A549 (cell line): ENCODE measurements around the gene MSANTD3. TPM values are rescaled to one million over a fixed set of nuclear protein-coding genes. Genes with fewer than 3 reads are reported as not detected.

Experiments
- ATAC-seq, 2 experiments: fragments of 200-7000 bp in 1 of 2; fragments of >200 bp in 1 of 2; cut with Nextera tagmentation in 1 of 2; cut with Tn5 transposase in 1 of 2; 3 replicates each; pipeline versions ENCODE4 v1.8.0 to v1.9.1; 2018 to 2020; ENCODE audit warnings: mild to moderate bottlenecking in 1 of 2, moderate library complexity in 1 of 2
- CTCF ChIA-PET: fragments of 300-600 bp; sonication (Branson Sonifier 250); formaldehyde crosslinking; extraction: SDS; loops from one replicate; lab custom pipeline; 2021; ENCODE audit warnings: antibody characterized with exemption, inconsistent platforms; lab: Yijun Ruan, JAX
- POLR2A ChIA-PET: fragments of 350-600 bp; formaldehyde crosslinking; extraction: SDS; loops from one replicate; lab custom pipeline; 2021; ENCODE audit warnings: antibody characterized with exemption, inconsistent platforms; lab: Yijun Ruan, JAX
- DNase-seq, 2 experiments: peaks; one replicate each; pipeline versions ENCODE4 v3.0.0 to v3.0.0-alpha.2; 2011 to 2016; ENCODE audit warnings: low read depth in 1 of 2, low spot score in 1 of 2
- FAIRE-seq: peaks from 2 replicates; lab custom pipeline; 2011; peaks lifted over from hg19 to GRCh38; lab: Jason Lieb, UNC
- H3K27ac ChIP-seq, 2 experiments: fragments of >200 bp; sonication (Bioruptor Twin); formaldehyde crosslinking; 3 replicates each; pipeline ENCODE4 v1.5.1; 2016 to 2017
- H3K4me1 ChIP-seq: fragments of >200 bp; sonication (Bioruptor Twin); formaldehyde crosslinking; 3 replicates; pipeline ENCODE4 v1.6.1; 2016
- H3K4me2 ChIP-seq: fragments of >200 bp; sonication (Bioruptor Twin); formaldehyde crosslinking; 3 replicates; pipeline ENCODE4 v1.6.1; 2016
- H3K4me3 ChIP-seq: fragments of >200 bp; sonication (Bioruptor Twin); formaldehyde crosslinking; 3 replicates; pipeline ENCODE4 v1.5.1; 2016
- H3K9me3 ChIP-seq: fragments of >200 bp; sonication (Bioruptor Twin); formaldehyde crosslinking; 3 replicates; pipeline ENCODE4 v1.6.1; 2016
- ATOH8 ChIP-seq: fragments of 250-450 bp; sonication (Bioruptor Pico); IDR thresholded peaks from 2 replicates; pipeline ENCODE4 v1.5.0; 2020; ENCODE audit warnings: low read depth, mild to moderate bottlenecking, moderate library complexity
- BHLHE40 ChIP-seq: IDR thresholded peaks from 2 replicates; pipeline ENCODE4 v1.6.1; 2012; ENCODE audit warnings: low read depth, low read length, inconsistent platforms
- CEBPB ChIP-seq, 2 experiments: fragments of >200 bp in 1 of 2; sonication (Bioruptor Twin) in 1 of 2; formaldehyde crosslinking in 1 of 2; IDR thresholded peaks; 2 replicates each; pipeline ENCODE4 v1.6.1; 2012 to 2016
- CHD4 ChIP-seq: fragments of 200-600 bp; sonication (generic); IDR thresholded peaks from 2 replicates; pipeline ENCODE4 v1.6.1; 2016; ENCODE audit warnings: antibody characterized with exemption, mild to moderate bottlenecking, borderline replicate concordance
- EHF ChIP-seq: fragments of 250-450 bp; sonication (Bioruptor Pico); IDR thresholded peaks from 2 replicates; pipeline ENCODE4 v1.5.0; 2020; ENCODE audit warnings: mild to moderate bottlenecking
- EHMT2 ChIP-seq: fragments of 200-600 bp; sonication (generic); IDR thresholded peaks from 2 replicates; pipeline ENCODE4 v1.6.1; 2016; ENCODE audit warnings: antibody characterized with exemption, low read depth, mild to moderate bottlenecking, moderate library complexity
- ESRRA ChIP-seq: fragments of 150-350 bp; IDR thresholded peaks from 2 replicates; pipeline ENCODE4 v1.6.1; 2014; ENCODE audit warnings: mild to moderate bottlenecking, low read length, borderline replicate concordance
- FOSL2 ChIP-seq, 2 experiments: fragments of 450-650 bp in 1 of 2; fragments of >200 bp in 1 of 2; sonication (Bioruptor Twin) in 1 of 2; formaldehyde crosslinking; IDR thresholded peaks; 2 replicates each; pipeline versions ENCODE4 v1.5.0 to v1.6.1; 2016 to 2020; ENCODE audit warnings: mild to moderate bottlenecking in 1 of 2, moderate library complexity in 1 of 2
- GATA3 ChIP-seq: IDR thresholded peaks from 2 replicates; pipeline ENCODE4 v1.6.1; 2012; ENCODE audit warnings: borderline replicate concordance
- HOXB5 ChIP-seq: fragments of 250-450 bp; sonication (Bioruptor Pico); IDR thresholded peaks from 2 replicates; pipeline ENCODE4 v1.5.0; 2020; ENCODE audit warnings: mild to moderate bottlenecking, moderate library complexity
- JUNB ChIP-seq: fragments of >200 bp; sonication (Bioruptor Twin); formaldehyde crosslinking; IDR thresholded peaks from 2 replicates; pipeline ENCODE4 v1.6.1; 2016
- MYC ChIP-seq: IDR thresholded peaks from 2 replicates; pipeline ENCODE4 v1.6.1; 2012; ENCODE audit warnings: mild to moderate bottlenecking, inconsistent platforms, low read length, improper control_type of control experiment, borderline replicate concordance
- NR3C1 ChIP-seq: fragments of >200 bp; sonication (Bioruptor Twin); formaldehyde crosslinking; IDR thresholded peaks from 3 replicates; pipeline ENCODE4 v1.6.1; 2017
- PBX3 ChIP-seq: IDR thresholded peaks from 2 replicates; pipeline ENCODE4 v1.6.1; 2012
- RAD21 ChIP-seq, 2 experiments: fragments of >200 bp in 1 of 2; sonication (Bioruptor Twin) in 1 of 2; formaldehyde crosslinking in 1 of 2; IDR thresholded peaks in 1 of 2; conservative IDR thresholded peaks in 1 of 2; 2 replicates in 1 of 2; 3 replicates in 1 of 2; pipeline ENCODE4 v1.6.1; 2012 to 2018; ENCODE audit warnings: inconsistent platforms in 1 of 2
- REST ChIP-seq: fragments of 200-600 bp; sonication (generic); IDR thresholded peaks from 2 replicates; pipeline ENCODE4 v1.6.1; 2016; ENCODE audit warnings: antibody characterized with exemption, mild to moderate bottlenecking, moderate library complexity
- RNF2 ChIP-seq: fragments of 200-600 bp; sonication (generic); IDR thresholded peaks from 2 replicates; pipeline ENCODE4 v1.6.1; 2016; ENCODE audit warnings: low read depth, mild to moderate bottlenecking, antibody characterized with exemption, moderate library complexity, borderline replicate concordance
- TP53 ChIP-seq: fragments of 250-450 bp; sonication (Bioruptor Pico); IDR thresholded peaks from 2 replicates; pipeline ENCODE4 v1.5.0; 2021; ENCODE audit warnings: mild to moderate bottlenecking, moderate library complexity
- WGBS: methylation state at CpG from one replicate; pipeline ENCODE4 v1.1.6; 2017; ENCODE audit errors: missing lambda C conversion rate; 5-methylcytosine and 5-hydroxymethylcytosine counted together
- polyA plus RNA-seq, 4 experiments: library from polyadenylated mRNA; depleted of rRNA in 3 of 4; stranded (reverse); fragments of >200 nt; fragmentation: RNase III in 1 of 4; extraction: RNeasy Plus Mini Kit Qiagen cat#74134 plus additional on column Dnase treatment in 1 of 4; gene quantifications; 2 replicates in 3 of 4; 3 replicates in 1 of 4; pipeline ENCODE4 v1.2.3, GENCODE V29; 2011 to 2017
- TF ChIP-seq, protein P1 (sequence below): IDR thresholded peaks from 2 replicates; pipeline ENCODE4 v1.6.1; 2012; ENCODE audit warnings: low read depth, borderline replicate concordance

MSANTD3 gene
- polyA plus RNA-seq, 2 of the 4 experiments (the other 2 are of a cell fraction): 43.5 to 66.7 TPM

DNA sequence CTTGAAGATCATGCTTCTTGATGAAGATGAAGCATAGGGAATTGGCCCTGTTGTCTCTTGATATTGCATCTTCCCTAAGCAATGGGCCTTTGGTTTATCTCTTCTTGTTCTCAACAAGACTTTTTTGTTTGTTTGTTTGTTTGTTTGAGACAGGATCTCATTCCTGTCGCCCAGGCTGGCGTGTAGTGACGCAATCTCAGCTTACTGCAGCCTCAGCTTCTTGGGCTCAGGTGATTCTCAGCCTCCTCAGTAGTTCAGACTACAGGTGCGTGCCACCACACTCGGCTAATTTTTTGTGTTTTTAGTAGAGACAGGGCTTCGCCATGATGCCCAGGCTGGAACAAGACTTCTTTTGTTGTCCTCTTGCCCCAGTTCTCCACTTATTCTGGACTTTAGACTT, 51.2 kb downstream of the MSANTD3 start:
- ATAC-seq (no peak), DNase-seq (no peak), FAIRE-seq (no peak)
- 0 out of 4 replicates have a peak, but pooled peaks of 1 of the 2 experiments have one; percentile 21 for TF ChIP-seq CEBPB (IDR thresholded peaks at IDR 0.05)
- TF ChIP-seq TP53 (CRISPR knock-in tag): no peak
- no peak overlapping the region for H3K4me3 ChIP-seq
- 86% methylated on average over 6 of the region's 6 CpGs for WGBS
- no peaks in the 10 kb centered on the region for H3K9me3 ChIP-seq
- POLR2A ChIA-PET: no interaction called here
- CTCF ChIA-PET: interaction anchor here (0.7 to 2.3 kb wide), 4 partner anchors 8 to 24 kb away, joined by 3 to 6 read pairs (median 3); no protein-coding TSS in a partner anchor
- H3K27ac ChIP-seq: no peak overlapping the region
- H3K4me2 ChIP-seq: no peak overlapping the region
- H3K4me1 ChIP-seq: no peaks in the 10 kb centered on the region

DNA sequence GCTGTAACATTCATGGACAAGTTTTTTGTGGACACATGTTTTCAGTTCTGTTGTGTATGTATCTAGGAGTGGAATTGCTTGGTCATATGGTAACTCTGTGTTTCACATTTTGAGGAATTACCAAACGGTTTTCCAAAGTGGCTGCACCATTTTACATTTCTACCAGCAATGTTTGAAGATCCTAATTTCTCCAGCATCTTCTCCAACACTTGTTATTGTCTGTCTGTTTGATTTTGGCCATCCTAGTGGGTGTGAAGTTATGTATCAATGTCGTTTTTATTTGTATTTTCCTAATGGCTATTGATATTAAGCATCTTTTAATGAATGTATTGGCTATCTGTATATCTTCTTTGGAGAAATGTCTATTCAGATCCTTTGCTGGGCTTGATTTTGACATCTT, 52.9 kb downstream of the MSANTD3 start:
- no peak for TF ChIP-seq CHD4
- TF ChIP-seq EHMT2: no peak
- no peak for TF ChIP-seq ESRRA
- TF ChIP-seq HOXB5 (CRISPR knock-in tag): no peak
- no peak for TF ChIP-seq ATOH8 (CRISPR knock-in tag)
- TF ChIP-seq GATA3: no peak
- no peak for TF ChIP-seq RAD21 (conservative IDR thresholded peaks at IDR 0.05 in 1 of 2, IDR thresholded peaks at IDR 0.05 in 1 of 2)
- TF ChIP-seq NR3C1: no peak
- no peak for TF ChIP-seq REST
- no peak for TF ChIP-seq FOSL2 (IDR thresholded peaks at IDR 0.05)
- no peak for TF ChIP-seq FOSL2 (CRISPR knock-in tag; IDR thresholded peaks at IDR 0.05)
- TF ChIP-seq RNF2: no peak
- no peak for TF ChIP-seq PBX3
- no peak for TF ChIP-seq MYC
- TF ChIP-seq, protein P1, sequence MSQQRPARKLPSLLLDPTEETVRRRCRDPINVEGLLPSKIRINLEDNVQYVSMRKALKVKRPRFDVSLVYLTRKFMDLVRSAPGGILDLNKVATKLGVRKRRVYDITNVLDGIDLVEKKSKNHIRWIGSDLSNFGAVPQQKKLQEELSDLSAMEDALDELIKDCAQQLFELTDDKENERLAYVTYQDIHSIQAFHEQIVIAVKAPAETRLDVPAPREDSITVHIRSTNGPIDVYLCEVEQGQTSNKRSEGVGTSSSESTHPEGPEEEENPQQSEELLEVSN: no peak
- TF ChIP-seq JUNB: no peak
- no peak for TF ChIP-seq BHLHE40
- TF ChIP-seq CEBPB (IDR thresholded peaks at IDR 0.05): no peak
- no peak for TF ChIP-seq EHF (CRISPR knock-in tag)
- FAIRE-seq (no peak), ATAC-seq (no peak), DNase-seq (no peak)
- ChIA-PET POLR2A (no interaction called here), CTCF (interaction anchor here (1.4 kb wide), 1 partner anchor 13 kb away, joined by 3 read pairs; no protein-coding TSS in a partner anchor)
- H3K9me3 ChIP-seq: no peaks in the 10 kb centered on the region
- no peak overlapping the region for H3K27ac ChIP-seq
- no peak overlapping the region for H3K4me2 ChIP-seq
- WGBS: 11% methylated on average over 2 of the region's 2 CpGs
- no peak overlapping the region for H3K4me3 ChIP-seq
- no peaks in the 10 kb centered on the region for H3K4me1 ChIP-seq
